ENCODE results near the gene FBXL15. TPM values are rescaled to one million over a fixed set of nuclear protein-coding genes. Genes with fewer than 3 reads are reported as not detected.

Gene FBXL15
- total RNA-seq, 4 donors from 2014 or later = 14.2 to 34.8 (median 21.0) TPM

DNA sequence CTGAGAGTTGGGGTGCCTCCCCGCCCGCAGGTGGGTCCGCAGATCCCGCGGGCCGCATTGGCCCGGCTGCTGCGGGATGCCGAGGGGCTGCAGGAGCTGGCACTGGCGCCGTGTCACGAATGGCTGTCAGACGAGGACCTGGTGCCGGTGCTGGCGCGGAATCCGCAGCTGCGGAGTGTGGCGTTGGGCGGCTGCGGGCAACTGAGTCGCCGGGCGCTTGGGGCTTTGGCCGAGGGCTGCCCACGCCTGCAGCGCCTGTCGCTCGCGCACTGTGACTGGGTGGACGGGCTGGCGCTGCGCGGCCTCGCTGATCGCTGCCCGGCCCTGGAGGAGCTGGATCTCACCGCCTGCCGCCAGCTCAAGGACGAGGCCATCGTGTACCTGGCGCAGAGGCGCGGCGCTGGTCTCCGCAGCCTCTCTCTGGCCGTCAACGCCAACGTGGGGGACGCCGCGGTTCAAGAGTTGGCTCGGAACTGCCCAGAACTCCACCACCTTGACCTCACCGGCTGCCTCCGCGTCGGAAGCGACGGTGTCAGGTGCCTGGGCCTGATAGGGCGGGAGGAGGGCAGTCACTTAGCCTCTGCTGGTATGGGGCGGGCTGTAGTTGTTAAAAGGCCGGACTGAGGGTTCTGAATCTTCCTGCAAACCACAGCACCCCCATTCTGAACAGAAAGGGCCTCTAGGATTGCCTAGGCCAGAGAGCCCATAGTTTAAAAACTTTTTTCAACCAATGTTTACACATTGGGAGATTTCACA is 1.3 kb downstream of the FBXL15 start:
- no peaks in the 10 kb centered on the region for H3K9me3 ChIP-seq
- in situ Hi-C loops (cut with MboI; ENCODE audit: low sequenced_read_pairs in 4 of 4) (no loop called here), intact Hi-C loops (cut with DNase I; ENCODE audit: low total_unique reads) (loop anchor here (1.0 to 5.0 kb wide), 5 partner anchors 10 to 81 kb away; partner anchors contain the start of genes CUEDC2 and SUFU)
- peaks cover 27 to 30% of the 10 kb centered on the region in 2 donors for H3K4me1 ChIP-seq
- peak overlapping the region; percentile 82 to 92 (median 87) for H3K4me3 ChIP-seq
- peak in 1 of 2 donors; percentile 29 for TF ChIP-seq POLR2A (IDR thresholded peaks at IDR 0.05)
- TF ChIP-seq, protein P1, sequence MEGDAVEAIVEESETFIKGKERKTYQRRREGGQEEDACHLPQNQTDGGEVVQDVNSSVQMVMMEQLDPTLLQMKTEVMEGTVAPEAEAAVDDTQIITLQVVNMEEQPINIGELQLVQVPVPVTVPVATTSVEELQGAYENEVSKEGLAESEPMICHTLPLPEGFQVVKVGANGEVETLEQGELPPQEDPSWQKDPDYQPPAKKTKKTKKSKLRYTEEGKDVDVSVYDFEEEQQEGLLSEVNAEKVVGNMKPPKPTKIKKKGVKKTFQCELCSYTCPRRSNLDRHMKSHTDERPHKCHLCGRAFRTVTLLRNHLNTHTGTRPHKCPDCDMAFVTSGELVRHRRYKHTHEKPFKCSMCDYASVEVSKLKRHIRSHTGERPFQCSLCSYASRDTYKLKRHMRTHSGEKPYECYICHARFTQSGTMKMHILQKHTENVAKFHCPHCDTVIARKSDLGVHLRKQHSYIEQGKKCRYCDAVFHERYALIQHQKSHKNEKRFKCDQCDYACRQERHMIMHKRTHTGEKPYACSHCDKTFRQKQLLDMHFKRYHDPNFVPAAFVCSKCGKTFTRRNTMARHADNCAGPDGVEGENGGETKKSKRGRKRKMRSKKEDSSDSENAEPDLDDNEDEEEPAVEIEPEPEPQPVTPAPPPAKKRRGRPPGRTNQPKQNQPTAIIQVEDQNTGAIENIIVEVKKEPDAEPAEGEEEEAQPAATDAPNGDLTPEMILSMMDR (IDR thresholded peaks at IDR 0.05 in 4 of 5, conservative IDR thresholded peaks at IDR 0.05 in 1 of 5) = no peak
- H3K27me3 ChIP-seq = peaks cover 13 to 20% (median 14%) of the 10 kb centered on the region in 3 donors
- ATAC-seq (peak; percentile 5 to 15), DNase-seq (peak in 1 of 2 donors; percentile 53)
- no peaks in the 10 kb centered on the region for H3K36me3 ChIP-seq
- peak overlapping the region; percentile 85 to 97 (median 94) for H3K27ac ChIP-seq

DNA sequence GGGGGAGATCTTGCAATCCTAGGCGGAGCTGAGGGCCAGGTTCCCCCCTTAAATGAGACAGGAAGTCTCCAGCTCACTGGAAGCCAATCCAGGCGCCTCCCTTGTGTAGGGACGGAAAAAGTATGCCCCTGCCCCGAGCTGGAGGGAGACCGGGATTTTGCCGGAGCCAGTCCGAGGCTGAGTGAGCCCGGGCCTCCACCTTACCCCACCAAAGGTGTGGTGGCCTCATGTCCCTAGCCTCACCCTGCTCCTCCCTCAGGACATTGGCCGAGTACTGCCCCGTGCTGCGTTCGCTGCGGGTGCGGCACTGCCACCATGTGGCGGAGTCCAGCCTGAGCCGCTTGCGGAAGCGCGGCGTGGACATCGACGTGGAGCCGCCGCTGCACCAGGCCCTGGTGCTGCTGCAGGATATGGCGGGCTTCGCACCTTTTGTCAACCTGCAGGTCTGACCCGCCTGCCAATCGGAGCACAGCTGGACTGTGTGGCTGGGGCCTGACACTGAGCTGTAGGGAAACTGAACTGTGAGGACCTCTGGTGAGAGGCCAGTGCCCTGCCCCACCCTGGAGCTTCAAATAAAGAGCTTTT is 2.0 kb downstream of the FBXL15 start:
- DNase-seq = peak; percentile 68 to 81
- H3K27me3 ChIP-seq = peaks cover 7 to 14% (median 10%) of the 10 kb centered on the region in 3 donors
- no peaks in the 10 kb centered on the region for H3K9me3 ChIP-seq
- intact Hi-C loops (cut with DNase I; ENCODE audit: low total_unique reads) (loop anchor here (1.0 to 5.0 kb wide), 2 partner anchors 28 to 55 kb away; no protein-coding TSS in a partner anchor), in situ Hi-C loops (cut with MboI; ENCODE audit: low sequenced_read_pairs in 4 of 4) (no loop called here)
- H3K4me1 ChIP-seq = peaks cover 27 to 30% of the 10 kb centered on the region in 2 donors
- peak overlapping the region; percentile 82 to 92 (median 87) for H3K4me3 ChIP-seq
- H3K27ac ChIP-seq = peak overlapping the region; percentile 85 to 97 (median 94)
- ATAC-seq = peak; percentile 43
- TF ChIP-seq, protein P1 (IDR thresholded peaks at IDR 0.05 in 4 of 5, conservative IDR thresholded peaks at IDR 0.05 in 1 of 5) = peak; percentile 66 to 87 (median 83)
- TF ChIP-seq POLR2A (IDR thresholded peaks at IDR 0.05) = no peak
- H3K36me3 ChIP-seq = no peaks in the 10 kb centered on the region

DNA sequence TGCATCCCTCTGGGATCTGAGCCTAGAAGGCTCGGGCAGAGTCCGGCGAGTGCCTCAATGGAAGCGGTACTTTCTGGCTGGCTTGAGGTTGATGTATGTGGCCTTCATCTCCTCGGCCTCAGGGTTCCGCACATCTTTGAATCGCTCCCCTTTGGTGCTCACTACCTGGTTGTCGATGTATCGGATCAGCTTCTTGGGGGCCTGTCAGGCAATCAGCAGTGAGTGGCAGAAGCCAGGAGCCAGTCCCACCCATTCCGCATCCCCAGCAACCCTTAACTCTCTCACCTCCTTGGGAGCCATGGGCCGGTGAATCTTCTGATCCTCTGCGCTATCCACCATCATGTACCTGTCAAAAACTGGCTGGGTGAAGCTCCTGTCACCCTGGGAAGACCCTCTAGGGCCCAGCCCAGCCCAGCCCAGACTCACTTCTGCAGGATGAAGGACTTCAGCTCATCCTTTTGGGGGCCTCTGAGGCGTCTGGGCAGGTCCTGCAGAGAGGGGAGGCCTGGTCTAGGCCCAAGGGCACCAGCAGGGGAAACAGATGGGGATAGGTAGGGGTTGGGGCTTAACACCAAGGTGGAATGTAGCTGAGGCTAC is 2.8 kb downstream of the FBXL15 start:
- no peak for TF ChIP-seq POLR2A (IDR thresholded peaks at IDR 0.05)
- TF ChIP-seq, protein P1 (IDR thresholded peaks at IDR 0.05 in 4 of 5, conservative IDR thresholded peaks at IDR 0.05 in 1 of 5) = no peak
- no peaks in the 10 kb centered on the region for H3K9me3 ChIP-seq
- H3K4me1 ChIP-seq = peaks cover 27 to 30% of the 10 kb centered on the region in 2 donors
- H3K27me3 ChIP-seq = peaks cover 0 to 6% (median 5%) of the 10 kb centered on the region in 3 donors
- in situ Hi-C loops (cut with MboI; ENCODE audit: low sequenced_read_pairs in 4 of 4) (no loop called here), intact Hi-C loops (cut with DNase I; ENCODE audit: low total_unique reads) (loop anchor here (5.0 kb wide), 1 partner anchor 54 kb away; no protein-coding TSS in a partner anchor)
- no peak for ATAC-seq
- peak overlapping the region in 1 of 4 donors; percentile 93 for H3K27ac ChIP-seq
- H3K4me3 ChIP-seq = peak overlapping the region in 1 of 4 donors; percentile 87
- no peak for DNase-seq
- H3K36me3 ChIP-seq = no peaks in the 10 kb centered on the region

DNA sequence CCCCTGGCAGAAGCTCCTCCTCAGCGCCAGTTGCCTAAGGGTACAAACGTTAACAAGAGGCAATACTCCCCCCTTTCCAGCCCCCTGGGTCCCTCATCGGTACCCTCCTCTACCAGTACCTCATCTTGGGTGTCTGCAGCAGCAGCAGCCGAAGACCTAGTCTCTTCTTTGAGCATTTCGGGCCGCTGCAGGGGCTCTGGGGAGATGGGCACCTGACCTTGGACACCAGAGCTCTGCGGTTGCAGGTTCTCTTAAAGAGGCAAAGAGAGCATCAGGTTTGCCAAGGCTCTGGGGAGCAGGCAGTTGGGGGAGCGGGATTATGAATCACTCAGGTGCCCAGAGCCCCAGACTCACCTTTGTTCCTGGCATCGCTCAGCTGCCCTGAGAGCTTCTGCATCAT is 3.5 kb downstream of the FBXL15 start:
- intact Hi-C loops (cut with DNase I; ENCODE audit: low total_unique reads) (loop anchor here (5.0 kb wide), 1 partner anchor 53 kb away; no protein-coding TSS in a partner anchor), in situ Hi-C loops (cut with MboI; ENCODE audit: low sequenced_read_pairs in 4 of 4) (no loop called here)
- Histone ChIP-seq H3K9me3 (no peaks in the 10 kb centered on the region), H3K27me3 (peaks cover 0 to under 1% (median 0%) of the 10 kb centered on the region in 3 donors), H3K36me3 (no peaks in the 10 kb centered on the region), H3K27ac (no peak overlapping the region), H3K4me3 (no peak overlapping the region), H3K4me1 (peaks cover 24 to 27% of the 10 kb centered on the region in 2 donors)
- DNase-seq (no peak), ATAC-seq (no peak)
- TF ChIP-seq, protein P1 (IDR thresholded peaks at IDR 0.05 in 4 of 5, conservative IDR thresholded peaks at IDR 0.05 in 1 of 5) = no peak
- TF ChIP-seq POLR2A (IDR thresholded peaks at IDR 0.05) = no peak
